ENCODE data around the gene C4orf46.

C4orf46 gene

GRCh38 chr4:158649111-158649680 is 22.5 kb downstream of the C4orf46 start:
- no peak for FAIRE-seq

- no peak for FAIRE-seq
These were observed 26.9 kb downstream of the C4orf46 start for GRCh38 chr4:158644760-158645159.

GRCh38 chr4:158644356-158644755 is 27.3 kb downstream of the C4orf46 start:
- FAIRE-seq: no peak

GRCh38 chr4:158636619-158637018 is 35.1 kb downstream of the C4orf46 start:
- no peak for FAIRE-seq

- FAIRE-seq: no peak
These were observed 40.8 kb downstream of the C4orf46 start for GRCh38 chr4:158630893-158631292.

- no peak for FAIRE-seq
These were observed 46.1 kb downstream of the C4orf46 start for GRCh38 chr4:158625544-158625943.

- peak; percentile 99 for FAIRE-seq
These were observed 46.7 kb downstream of the C4orf46 start for GRCh38 chr4:158624889-158625478.

GRCh38 chr4:158622251-158622650 is 49.4 kb downstream of the C4orf46 start:
- no peak for FAIRE-seq

GRCh38 chr4:158621729-158622128 is 50.0 kb downstream of the C4orf46 start:
- FAIRE-seq: no peak

GRCh38 chr4:158617956-158618355 is 53.7 kb downstream of the C4orf46 start:
- FAIRE-seq: no peak
